PC-9 (cell line): ENCODE data around the gene ATP8B1.

Experiments
- CTCF ChIP-seq: fragments of 200-600 bp; sonication (generic); conservative IDR thresholded peaks from 2 replicates; pipeline ENCODE4 v1.6.1; 2017; ENCODE audit warnings: mixed run types, antibody characterized with exemption, mild to moderate bottlenecking, moderate library complexity
- EZH2 ChIP-seq: fragments of 200-600 bp; sonication (generic); IDR thresholded peaks from 2 replicates; pipeline ENCODE4 v1.8.0; 2017; ENCODE audit warnings: antibody characterized with exemption, low read depth

- TF ChIP-seq EZH2 (no peak), CTCF (no peak)
Measured at GRCh38 chr18:57776767-57777166, 26.3 kb downstream of the ATP8B1 start.
